AG09319 (cell line): ENCODE measurements around the gene TM9SF4.

Experiments used
- DNase-seq: peaks from one replicate; pipeline ENCODE4 v3.0.0-alpha.2; 2010; ENCODE audit warnings: low read depth; ENCODE audit errors: extremely low read depth
- TF ChIP-seq, protein P1 (sequence below): IDR thresholded peaks from 2 replicates; pipeline ENCODE4 v1.5.1; 2011; ENCODE audit warnings: low read depth, mild to moderate bottlenecking, inconsistent platforms, low read length, moderate library complexity

TM9SF4 gene

DNA sequence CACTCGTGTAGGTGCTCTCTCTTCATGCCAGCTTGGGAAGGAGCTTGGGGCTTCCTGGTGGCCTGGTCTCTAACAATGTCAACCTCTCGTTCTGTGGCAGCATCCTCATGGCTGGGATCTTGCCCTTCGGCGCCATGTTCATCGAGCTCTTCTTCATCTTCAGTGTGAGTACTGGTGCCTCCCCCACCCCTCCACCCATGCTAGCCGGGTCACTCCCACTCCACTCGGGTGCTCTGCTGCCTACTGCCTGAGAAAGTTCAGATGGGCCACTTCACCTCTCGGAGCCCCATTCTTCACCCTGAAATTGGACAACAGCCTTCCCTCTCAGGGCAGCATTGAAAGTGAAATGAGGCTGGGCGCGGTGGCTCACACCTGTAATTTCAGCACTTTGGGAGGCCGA, 48.8 kb downstream of the TM9SF4 start:
- TF ChIP-seq, protein P1, sequence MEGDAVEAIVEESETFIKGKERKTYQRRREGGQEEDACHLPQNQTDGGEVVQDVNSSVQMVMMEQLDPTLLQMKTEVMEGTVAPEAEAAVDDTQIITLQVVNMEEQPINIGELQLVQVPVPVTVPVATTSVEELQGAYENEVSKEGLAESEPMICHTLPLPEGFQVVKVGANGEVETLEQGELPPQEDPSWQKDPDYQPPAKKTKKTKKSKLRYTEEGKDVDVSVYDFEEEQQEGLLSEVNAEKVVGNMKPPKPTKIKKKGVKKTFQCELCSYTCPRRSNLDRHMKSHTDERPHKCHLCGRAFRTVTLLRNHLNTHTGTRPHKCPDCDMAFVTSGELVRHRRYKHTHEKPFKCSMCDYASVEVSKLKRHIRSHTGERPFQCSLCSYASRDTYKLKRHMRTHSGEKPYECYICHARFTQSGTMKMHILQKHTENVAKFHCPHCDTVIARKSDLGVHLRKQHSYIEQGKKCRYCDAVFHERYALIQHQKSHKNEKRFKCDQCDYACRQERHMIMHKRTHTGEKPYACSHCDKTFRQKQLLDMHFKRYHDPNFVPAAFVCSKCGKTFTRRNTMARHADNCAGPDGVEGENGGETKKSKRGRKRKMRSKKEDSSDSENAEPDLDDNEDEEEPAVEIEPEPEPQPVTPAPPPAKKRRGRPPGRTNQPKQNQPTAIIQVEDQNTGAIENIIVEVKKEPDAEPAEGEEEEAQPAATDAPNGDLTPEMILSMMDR = no peak
- no peak for DNase-seq

DNA sequence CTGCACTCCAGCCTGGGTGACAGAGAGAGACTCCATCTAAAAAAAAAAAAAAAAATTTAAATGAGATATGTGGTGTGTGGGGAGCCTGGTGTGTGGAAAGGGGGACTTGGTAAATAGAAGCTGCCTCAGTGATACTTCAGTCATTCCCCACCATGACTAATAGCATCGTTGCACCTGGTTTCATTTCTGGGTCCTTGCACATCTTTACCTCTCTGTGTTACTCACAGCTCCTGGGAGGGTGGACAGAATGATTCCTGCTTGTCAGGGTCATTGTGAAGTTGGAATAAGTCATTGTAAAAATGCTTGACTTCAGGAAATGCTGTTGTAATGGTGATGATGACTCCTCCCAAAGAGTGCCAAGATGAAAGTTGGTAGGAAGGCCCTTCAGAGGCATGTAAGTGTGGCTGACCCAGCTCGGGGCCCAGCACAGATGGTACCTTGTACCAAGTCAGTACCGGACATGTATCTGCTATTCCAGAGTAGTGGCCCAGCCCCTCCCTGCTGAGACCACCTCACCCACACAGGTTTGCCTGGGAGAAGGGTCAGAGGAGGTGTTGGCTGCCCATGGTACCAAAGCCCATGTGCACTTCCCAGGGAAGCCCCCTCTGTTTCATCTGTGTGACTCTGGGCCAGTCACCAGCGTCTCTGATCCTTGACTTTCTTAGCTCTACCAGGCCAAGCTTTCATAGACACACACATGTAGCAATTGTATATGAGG, 49.6 kb downstream of the TM9SF4 start:
- TF ChIP-seq, protein P1 = no peak
- no peak for DNase-seq

DNA sequence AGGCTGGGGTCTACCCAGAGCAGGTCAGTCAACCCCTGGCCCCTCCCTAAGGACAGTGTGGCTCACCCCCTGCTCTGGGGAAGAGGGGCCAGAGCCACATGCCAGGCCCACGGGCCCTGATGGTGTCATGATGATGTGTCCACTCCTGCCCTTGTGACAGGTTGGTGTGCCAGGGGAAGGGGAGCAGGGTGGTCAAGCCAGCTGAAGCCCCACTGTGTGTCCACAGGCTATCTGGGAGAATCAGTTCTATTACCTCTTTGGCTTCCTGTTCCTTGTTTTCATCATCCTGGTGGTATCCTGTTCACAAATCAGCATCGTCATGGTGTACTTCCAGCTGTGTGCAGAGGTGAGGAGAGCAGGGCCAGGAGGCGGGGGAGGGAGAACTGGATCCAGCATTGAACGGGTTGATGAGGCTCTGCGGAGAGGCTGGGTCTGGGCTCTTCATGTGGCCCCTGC, 50.3 kb downstream of the TM9SF4 start:
- DNase-seq = no peak
- TF ChIP-seq, protein P1 = no peak

DNA sequence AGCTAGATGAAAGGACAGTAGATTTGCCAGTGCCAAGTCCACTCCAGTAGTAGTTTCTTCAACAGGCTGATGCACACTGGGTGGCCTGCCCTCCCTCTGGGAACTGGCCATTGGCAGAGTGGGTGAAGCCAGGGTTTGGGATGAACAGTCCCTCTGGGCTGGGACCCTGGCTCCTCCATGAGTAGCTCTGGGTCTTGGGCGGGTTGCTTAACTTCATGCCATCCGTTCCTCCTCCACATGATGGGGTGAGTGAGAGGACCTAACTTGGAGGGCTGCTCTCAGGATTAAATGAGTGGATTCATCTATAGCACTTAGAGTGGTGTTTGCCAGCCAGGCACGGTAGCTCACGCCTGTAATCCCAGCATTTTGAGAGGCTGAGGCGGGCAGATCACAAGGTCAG, 50.8 kb downstream of the TM9SF4 start:
- no peak for DNase-seq
- TF ChIP-seq, protein P1 = no peak

DNA sequence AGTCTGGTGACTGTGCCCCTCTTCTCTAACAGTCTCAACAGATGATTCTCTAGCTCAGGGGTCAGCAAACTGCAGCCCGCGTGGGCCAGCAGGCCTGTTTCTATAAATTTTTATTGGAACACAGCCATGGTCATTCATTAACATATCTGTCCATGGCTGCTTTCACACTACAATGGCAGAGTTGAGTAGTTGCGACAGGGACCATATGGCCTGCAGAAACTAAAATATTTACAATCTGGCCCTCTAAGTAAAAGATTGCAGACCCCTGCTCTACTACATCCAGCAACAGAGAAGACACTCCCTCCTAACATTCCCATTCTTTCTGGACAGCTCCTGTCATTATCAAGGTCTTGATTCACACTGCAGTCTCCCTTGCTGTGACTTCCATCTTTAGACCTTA, 52.8 kb downstream of the TM9SF4 start:
- no peak for DNase-seq
- TF ChIP-seq, protein P1 = no peak

DNA sequence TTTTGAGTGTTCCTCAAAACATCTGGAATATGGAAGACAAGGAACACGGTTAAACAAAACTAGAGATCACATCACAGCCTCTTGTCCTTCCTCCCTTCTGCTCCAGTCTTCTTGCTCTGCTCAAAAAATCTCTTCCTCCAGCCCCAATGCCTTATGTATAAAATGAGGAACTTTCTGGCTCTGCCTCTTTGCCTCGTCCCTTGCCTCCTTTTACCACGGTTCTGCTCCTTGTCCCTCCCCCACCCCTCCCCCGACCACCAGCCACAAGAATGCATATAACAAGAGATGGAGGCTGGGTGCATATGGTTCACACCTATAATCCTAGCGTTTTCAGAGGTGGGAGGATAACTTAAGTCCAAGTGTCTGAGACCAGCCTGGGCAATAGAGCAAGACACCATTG, 54.4 kb downstream of the TM9SF4 start:
- TF ChIP-seq, protein P1 = no peak
- DNase-seq = no peak

DNA sequence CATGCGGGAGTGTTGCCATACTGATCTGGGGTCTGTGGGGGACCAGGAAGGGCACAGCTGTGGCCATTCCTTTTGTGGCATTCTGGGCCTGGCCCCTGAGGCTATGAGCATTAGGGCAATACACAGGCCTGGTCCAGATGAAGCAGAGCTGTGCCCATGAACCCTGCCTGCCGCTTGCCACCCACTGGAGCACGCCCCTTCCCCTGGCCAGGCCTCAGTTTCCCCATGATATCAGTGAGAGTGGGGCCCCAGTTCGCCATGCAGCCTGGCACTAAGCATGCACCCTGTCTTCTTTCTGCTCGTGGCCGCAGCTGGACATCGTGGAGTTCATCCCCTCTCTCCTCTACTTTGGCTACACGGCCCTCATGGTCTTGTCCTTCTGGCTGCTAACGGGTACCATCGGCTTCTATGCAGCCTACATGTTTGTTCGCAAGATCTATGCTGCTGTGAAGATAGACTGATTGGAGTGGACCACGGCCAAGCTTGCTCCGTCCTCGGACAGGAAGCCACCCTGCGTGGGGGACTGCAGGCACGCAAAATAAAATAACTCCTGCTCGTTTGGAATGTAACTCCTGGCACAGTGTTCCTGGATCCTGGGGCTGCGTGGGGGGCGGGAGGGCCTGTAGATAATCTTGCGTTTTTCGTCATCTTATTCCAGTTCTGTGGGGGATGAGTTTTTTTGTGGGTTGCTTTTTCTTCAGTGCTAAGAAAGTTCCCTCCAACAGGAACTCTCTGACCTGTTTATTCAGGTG, 55.6 kb downstream of the TM9SF4 start:
- no peak for DNase-seq
- TF ChIP-seq, protein P1 = no peak
